ENCODE results near the gene HAPLN1.

HAPLN1 gene

DNA sequence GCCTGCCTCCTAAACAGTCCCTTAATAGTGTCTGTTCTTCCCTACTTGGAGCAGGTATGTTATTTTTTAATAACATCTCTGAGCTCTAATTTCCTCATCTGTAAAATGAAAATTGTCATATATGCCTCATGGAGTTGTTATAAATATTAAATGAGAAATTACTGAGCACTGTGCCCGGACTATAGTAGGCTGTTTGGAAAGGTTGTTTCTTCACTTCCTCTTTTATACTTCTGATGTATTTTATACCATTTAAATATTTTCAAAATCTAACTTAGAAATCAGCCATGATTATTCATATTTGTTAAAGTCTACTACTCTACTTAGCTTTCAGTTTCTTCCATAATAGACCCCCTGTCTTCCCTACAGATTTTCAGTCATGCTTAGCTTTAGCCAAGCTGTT is 30.5 kb upstream of the HAPLN1 start:
- Histone ChIP-seq H3K27ac (no peak overlapping the region), H3K4me3 (ENCODE audit: low read depth in 1 of 2, low read length in 1 of 2) (no peak overlapping the region), H3K9me3 (peaks cover 3% of the 10 kb centered on the region), H3K36me3 (no peaks in the 10 kb centered on the region), H3K27me3 (no peaks in the 10 kb centered on the region), H3K4me1 (ENCODE audit: control insufficient read depth in 1 of 2, insufficient read depth in 1 of 2, low read depth in 1 of 2, low read length in 1 of 2) (no peaks in the 10 kb centered on the region)
- TF ChIP-seq, protein P1, sequence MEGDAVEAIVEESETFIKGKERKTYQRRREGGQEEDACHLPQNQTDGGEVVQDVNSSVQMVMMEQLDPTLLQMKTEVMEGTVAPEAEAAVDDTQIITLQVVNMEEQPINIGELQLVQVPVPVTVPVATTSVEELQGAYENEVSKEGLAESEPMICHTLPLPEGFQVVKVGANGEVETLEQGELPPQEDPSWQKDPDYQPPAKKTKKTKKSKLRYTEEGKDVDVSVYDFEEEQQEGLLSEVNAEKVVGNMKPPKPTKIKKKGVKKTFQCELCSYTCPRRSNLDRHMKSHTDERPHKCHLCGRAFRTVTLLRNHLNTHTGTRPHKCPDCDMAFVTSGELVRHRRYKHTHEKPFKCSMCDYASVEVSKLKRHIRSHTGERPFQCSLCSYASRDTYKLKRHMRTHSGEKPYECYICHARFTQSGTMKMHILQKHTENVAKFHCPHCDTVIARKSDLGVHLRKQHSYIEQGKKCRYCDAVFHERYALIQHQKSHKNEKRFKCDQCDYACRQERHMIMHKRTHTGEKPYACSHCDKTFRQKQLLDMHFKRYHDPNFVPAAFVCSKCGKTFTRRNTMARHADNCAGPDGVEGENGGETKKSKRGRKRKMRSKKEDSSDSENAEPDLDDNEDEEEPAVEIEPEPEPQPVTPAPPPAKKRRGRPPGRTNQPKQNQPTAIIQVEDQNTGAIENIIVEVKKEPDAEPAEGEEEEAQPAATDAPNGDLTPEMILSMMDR (IDR thresholded peaks at IDR 0.05) = no peak

DNA sequence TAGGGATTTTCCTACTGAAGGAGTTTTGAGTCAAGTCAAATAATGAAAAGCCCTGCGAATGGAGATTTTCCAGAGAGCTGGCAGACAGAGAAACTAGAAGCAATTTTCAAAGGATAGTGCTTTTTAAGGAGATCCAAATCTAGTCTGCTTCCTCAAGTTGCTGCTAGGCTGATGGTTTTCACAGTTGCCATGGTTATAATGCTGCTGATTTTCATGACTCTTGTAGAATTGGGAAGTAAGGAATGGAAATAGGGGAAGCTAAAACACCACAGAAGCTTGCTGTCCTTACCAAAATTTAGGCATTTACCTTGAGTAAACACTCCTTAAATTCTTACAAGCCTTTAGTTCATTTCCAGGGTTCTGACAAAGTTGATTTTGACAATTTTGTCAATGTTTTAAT is 30.1 kb upstream of the HAPLN1 start:
- Histone ChIP-seq H3K36me3 (no peaks in the 10 kb centered on the region), H3K27ac (no peak overlapping the region), H3K4me3 (ENCODE audit: low read depth in 1 of 2, low read length in 1 of 2) (no peak overlapping the region), H3K4me1 (ENCODE audit: control insufficient read depth in 1 of 2, insufficient read depth in 1 of 2, low read depth in 1 of 2, low read length in 1 of 2) (no peaks in the 10 kb centered on the region), H3K9me3 (peaks cover 3% of the 10 kb centered on the region), H3K27me3 (no peaks in the 10 kb centered on the region)
- TF ChIP-seq, protein P1 (IDR thresholded peaks at IDR 0.05) = no peak

DNA sequence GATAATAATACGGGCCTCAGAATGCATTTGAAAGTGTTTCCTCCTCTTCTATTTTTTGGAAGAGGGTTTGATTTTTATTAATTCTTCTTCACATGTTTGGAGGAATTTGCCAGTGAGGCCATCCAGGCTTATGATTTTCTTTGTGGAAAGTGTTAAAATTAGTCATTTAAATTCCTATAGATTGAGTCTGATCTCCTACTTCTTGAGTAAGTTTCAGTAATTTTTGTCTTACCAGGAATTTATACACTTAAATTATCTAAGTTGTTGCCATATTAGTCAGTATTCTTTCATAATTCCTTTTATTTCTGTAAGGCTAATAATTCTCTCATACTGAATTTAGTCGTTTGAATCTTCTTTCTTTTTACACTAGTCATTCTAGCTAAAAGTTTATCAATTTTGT is 25.2 kb upstream of the HAPLN1 start:
- no peak overlapping the region for H3K27ac ChIP-seq
- H3K27me3 ChIP-seq = no peaks in the 10 kb centered on the region
- TF ChIP-seq, protein P1 (IDR thresholded peaks at IDR 0.05) = no peak
- no peaks in the 10 kb centered on the region for H3K4me1 ChIP-seq (ENCODE audit: control insufficient read depth in 1 of 2, insufficient read depth in 1 of 2, low read depth in 1 of 2, low read length in 1 of 2)
- no peaks in the 10 kb centered on the region for H3K9me3 ChIP-seq
- no peaks in the 10 kb centered on the region for H3K36me3 ChIP-seq
- H3K4me3 ChIP-seq (ENCODE audit: low read depth in 1 of 2, low read length in 1 of 2) = no peak overlapping the region

DNA sequence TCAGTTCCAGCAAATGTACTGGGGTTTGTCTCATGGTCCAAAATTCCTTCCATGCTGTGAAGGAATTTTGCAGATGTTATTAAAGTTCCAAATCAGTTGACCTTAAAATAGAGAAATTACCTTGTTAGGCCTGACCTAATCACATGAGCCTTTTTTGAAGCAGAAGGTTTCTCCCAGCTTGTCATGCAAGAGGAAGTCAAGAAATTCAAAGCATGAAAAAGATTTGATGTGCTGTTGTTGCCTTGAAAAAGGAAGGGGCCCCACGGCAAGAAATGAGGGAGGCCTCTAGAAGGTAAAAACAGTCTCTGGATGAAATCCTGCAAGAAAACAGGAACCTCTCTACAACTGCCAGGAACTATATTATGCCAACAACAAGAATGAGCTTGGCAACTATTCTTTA is 24.2 kb upstream of the HAPLN1 start:
- Histone ChIP-seq H3K27ac (no peak overlapping the region), H3K4me3 (ENCODE audit: low read depth in 1 of 2, low read length in 1 of 2) (no peak overlapping the region), H3K27me3 (no peaks in the 10 kb centered on the region), H3K9me3 (no peaks in the 10 kb centered on the region), H3K4me1 (ENCODE audit: control insufficient read depth in 1 of 2, insufficient read depth in 1 of 2, low read depth in 1 of 2, low read length in 1 of 2) (no peaks in the 10 kb centered on the region), H3K36me3 (no peaks in the 10 kb centered on the region)
- TF ChIP-seq, protein P1 (IDR thresholded peaks at IDR 0.05) = no peak

DNA sequence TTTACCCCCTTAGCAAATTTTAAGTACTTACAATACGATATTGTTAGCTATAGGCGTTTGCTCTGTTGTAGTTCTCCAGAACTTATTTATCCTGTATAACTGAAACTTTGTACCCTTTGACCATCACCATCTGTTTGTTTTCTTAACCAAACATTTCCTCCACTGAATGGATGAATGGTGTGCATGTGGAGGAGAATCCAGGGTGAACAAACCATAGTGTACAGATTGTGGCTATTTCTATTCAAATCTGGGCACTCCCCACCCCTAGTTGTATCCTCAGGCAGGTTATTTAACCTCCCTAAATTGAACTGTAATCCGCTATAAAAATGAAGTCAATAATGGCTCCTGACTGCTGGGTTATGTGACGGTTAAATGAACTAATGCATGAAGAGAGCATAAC is 21.4 kb upstream of the HAPLN1 start:
- H3K4me3 ChIP-seq (ENCODE audit: low read depth in 1 of 2, low read length in 1 of 2) = no peak overlapping the region
- no peaks in the 10 kb centered on the region for H3K36me3 ChIP-seq
- no peaks in the 10 kb centered on the region for H3K27me3 ChIP-seq
- no peaks in the 10 kb centered on the region for H3K9me3 ChIP-seq
- no peaks in the 10 kb centered on the region for H3K4me1 ChIP-seq (ENCODE audit: control insufficient read depth in 1 of 2, insufficient read depth in 1 of 2, low read depth in 1 of 2, low read length in 1 of 2)
- TF ChIP-seq, protein P1 (IDR thresholded peaks at IDR 0.05) = no peak
- no peak overlapping the region for H3K27ac ChIP-seq

DNA sequence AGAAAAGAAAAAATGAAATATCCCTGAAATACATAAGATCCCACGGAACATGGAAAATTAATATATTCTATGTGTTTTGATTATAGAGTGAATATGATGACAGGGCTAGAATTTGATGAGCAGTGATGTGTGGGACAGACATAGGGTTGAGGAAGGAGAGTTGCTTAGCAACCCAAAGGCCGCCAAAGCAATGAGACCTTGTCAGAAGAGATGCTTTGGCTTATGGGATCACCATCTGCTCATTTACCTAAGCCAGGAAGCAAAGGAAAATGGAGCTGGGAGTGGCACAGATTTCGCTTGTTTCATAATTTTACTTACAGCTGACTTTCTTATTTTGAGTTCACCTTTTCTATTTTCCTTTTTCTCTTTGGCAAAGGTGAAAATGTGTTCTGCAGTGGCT is 20.9 kb upstream of the HAPLN1 start:
- no peaks in the 10 kb centered on the region for H3K9me3 ChIP-seq
- H3K36me3 ChIP-seq = no peaks in the 10 kb centered on the region
- TF ChIP-seq, protein P1 (IDR thresholded peaks at IDR 0.05) = no peak
- H3K27ac ChIP-seq = no peak overlapping the region
- H3K27me3 ChIP-seq = no peaks in the 10 kb centered on the region
- H3K4me3 ChIP-seq (ENCODE audit: low read depth in 1 of 2, low read length in 1 of 2) = no peak overlapping the region
- no peaks in the 10 kb centered on the region for H3K4me1 ChIP-seq (ENCODE audit: control insufficient read depth in 1 of 2, insufficient read depth in 1 of 2, low read depth in 1 of 2, low read length in 1 of 2)

Measured in neutrophil (primary cell).